H1 (cell line): ENCODE results near the gene ZNRF2.

Source experiments
- CHD2 ChIP-seq: IDR thresholded peaks from 2 replicates; pipeline ENCODE4 v1.6.1; 2012; ENCODE audit warnings: low read length, improper control_type of control experiment
- CTCF ChIP-seq, 3 experiments: IDR thresholded peaks; 1 replicate in 2 of 3; 2 replicates in 1 of 3; pipeline versions ENCODE4 v1.5.1 to v1.6.1; 2011; ENCODE audit warnings: low read length in 3 of 3, mild to moderate bottlenecking in 3 of 3, inconsistent platforms in 2 of 3, low read depth in 1 of 3, moderate library complexity in 1 of 3; ENCODE audit not compliant: insufficient read depth in 1 of 3; ENCODE audit errors: control extremely low read depth in 1 of 3
- PHF8 ChIP-seq: fragments of 200-600 bp; sonication (generic); conservative IDR thresholded peaks from 2 replicates; pipeline ENCODE4 v1.7.1; 2012; ENCODE audit warnings: low read depth, mild to moderate bottlenecking, inconsistent platforms, low read length, moderate library complexity
- SIN3A ChIP-seq, 2 experiments: IDR thresholded peaks in 1 of 2; conservative IDR thresholded peaks in 1 of 2; 2 replicates each; pipeline ENCODE4 v1.6.1; 2011 to 2012; ENCODE audit warnings: low read length in 2 of 2, improper control_type of control experiment in 1 of 2, low read depth in 1 of 2, mild to moderate bottlenecking in 1 of 2
- TAF1 ChIP-seq: IDR thresholded peaks from 2 replicates; pipeline ENCODE4 v1.6.1; 2011; ENCODE audit warnings: mild to moderate bottlenecking, low read depth, low read length

GRCh38 chr7:30306976-30307375, 22.6 kb downstream of the ZNRF2 start:
- TF ChIP-seq SIN3A (conservative IDR thresholded peaks at IDR 0.05 in 1 of 2, IDR thresholded peaks at IDR 0.05 in 1 of 2; ENCODE audit: low read depth in 1 of 2, low read length in 2 of 2) (no peak), TAF1 (no peak), CTCF (IDR thresholded peaks at IDR 0.05; ENCODE audit: control extremely low read depth in 1 of 3, insufficient read depth in 1 of 3, low read depth in 1 of 3, low read length in 3 of 3) (no peak), CHD2 (no peak), PHF8 (no peak)
